Measurements from ENCODE around the gene KMT2C. TPM values are rescaled to one million over a fixed set of nuclear protein-coding genes. Genes with fewer than 3 reads are reported as not detected.

Gene KMT2C
- total and polyA plus RNA-seq, 10 donors: 5.3 to 147 (median 107) TPM

DNA sequence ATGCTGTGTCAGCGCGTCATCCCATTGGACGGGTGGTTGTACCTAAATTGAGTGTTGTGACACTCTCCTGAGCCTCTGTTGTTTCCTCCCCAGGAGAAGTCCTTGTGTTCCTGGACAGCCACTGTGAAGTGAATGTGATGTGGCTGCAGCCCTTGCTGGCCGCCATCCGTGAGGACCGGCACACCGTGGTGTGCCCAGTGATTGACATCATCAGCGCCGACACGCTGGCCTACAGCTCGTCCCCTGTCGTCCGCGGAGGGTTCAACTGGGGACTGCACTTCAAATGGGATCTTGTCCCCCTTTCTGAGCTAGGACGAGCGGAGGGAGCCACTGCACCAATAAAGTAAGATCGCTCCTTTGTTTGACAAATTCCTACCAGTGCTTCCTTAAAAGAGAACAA is 327.9 kb downstream of the KMT2C start:
- peak; percentile 65 for DNase-seq
- H3K36me3 ChIP-seq: peaks cover 0 to 89% (median 30%) of the 10 kb centered on the region in 6 donors
- H3K27me3 ChIP-seq (replicated peaks in 1 of 7): no peaks in the 10 kb centered on the region
- H3K4me3 ChIP-seq: no peak overlapping the region
- intact Hi-C loops (cut with DNase I; ENCODE audit: low total_unique reads): no loop called here
- H3K27ac ChIP-seq: no peak overlapping the region
- no peaks in the 10 kb centered on the region for H3K9me3 ChIP-seq
- WGBS, 5 donors: 92 to 99% (median 97%) methylated on average over 14 to 17 of the region's 17 CpGs
- H3K4me1 ChIP-seq: no peaks in the 10 kb centered on the region
- TF ChIP-seq POLR2A (IDR thresholded peaks at IDR 0.05) (no peak), POLR2AphosphoS5 (IDR thresholded peaks at IDR 0.05) (peak in 1 of 3 donors; percentile 50)

DNA sequence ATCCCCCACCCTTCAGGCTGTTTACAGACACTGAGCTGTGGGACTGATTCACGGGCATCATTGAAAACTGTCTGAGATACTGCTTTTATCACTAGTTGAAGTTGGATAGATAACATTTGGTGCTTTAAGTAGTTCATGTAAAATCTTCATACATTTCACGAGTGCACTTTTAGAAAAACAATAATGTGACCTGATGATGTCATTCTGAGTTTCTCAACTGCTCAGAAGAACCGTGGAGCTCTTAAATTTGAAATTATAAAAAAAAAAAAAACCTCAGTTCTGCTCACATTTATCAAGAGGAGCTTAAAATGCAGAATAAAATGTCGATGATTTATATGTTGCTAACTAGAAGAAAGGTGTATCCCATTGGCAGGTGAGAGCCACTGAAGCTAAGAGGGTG is 328.8 kb downstream of the KMT2C start:
- no peak overlapping the region for H3K27ac ChIP-seq
- no peak overlapping the region for H3K4me3 ChIP-seq
- no peaks in the 10 kb centered on the region for H3K9me3 ChIP-seq
- TF ChIP-seq, protein P1, sequence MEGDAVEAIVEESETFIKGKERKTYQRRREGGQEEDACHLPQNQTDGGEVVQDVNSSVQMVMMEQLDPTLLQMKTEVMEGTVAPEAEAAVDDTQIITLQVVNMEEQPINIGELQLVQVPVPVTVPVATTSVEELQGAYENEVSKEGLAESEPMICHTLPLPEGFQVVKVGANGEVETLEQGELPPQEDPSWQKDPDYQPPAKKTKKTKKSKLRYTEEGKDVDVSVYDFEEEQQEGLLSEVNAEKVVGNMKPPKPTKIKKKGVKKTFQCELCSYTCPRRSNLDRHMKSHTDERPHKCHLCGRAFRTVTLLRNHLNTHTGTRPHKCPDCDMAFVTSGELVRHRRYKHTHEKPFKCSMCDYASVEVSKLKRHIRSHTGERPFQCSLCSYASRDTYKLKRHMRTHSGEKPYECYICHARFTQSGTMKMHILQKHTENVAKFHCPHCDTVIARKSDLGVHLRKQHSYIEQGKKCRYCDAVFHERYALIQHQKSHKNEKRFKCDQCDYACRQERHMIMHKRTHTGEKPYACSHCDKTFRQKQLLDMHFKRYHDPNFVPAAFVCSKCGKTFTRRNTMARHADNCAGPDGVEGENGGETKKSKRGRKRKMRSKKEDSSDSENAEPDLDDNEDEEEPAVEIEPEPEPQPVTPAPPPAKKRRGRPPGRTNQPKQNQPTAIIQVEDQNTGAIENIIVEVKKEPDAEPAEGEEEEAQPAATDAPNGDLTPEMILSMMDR (IDR thresholded peaks at IDR 0.05 in 8 of 11, conservative IDR thresholded peaks at IDR 0.05 in 3 of 11): no peak
- TF ChIP-seq POLR2AphosphoS5 (IDR thresholded peaks at IDR 0.05): no peak
- no peak for TF ChIP-seq POLR2A (IDR thresholded peaks at IDR 0.05)
- no peaks in the 10 kb centered on the region for H3K4me1 ChIP-seq
- intact Hi-C loops (cut with DNase I; ENCODE audit: low total_unique reads): no loop called here
- DNase-seq: no peak
- whole genome bisulfite sequencing, 5 donors: 78 to 88% (median 82%) methylated on average over 4 of the region's 4 CpGs
- peaks cover 0 to 92% (median 34%) of the 10 kb centered on the region in 6 donors for H3K36me3 ChIP-seq
- H3K27me3 ChIP-seq (replicated peaks in 1 of 7): no peaks in the 10 kb centered on the region

DNA sequence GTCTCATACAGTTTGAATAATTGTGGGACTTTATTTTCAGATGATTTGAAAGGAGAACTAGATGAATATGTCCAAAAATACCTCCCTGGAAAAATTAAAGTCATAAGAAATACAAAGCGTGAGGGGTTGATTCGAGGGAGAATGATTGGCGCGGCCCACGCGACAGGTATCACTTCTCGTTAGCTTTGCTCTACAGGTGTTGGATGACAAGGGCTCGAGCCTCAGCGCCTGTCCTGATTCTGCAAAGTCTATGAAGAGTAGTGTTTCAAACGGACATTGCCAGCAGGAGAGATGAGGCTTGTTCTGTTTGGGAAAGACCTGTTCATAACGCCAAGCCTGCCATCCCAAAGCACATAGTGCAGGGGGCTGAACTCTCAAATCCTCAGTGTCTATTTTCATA is 330.6 kb downstream of the KMT2C start:
- H3K4me3 ChIP-seq: no peak overlapping the region
- no peaks in the 10 kb centered on the region for H3K9me3 ChIP-seq
- no peak overlapping the region for H3K27ac ChIP-seq
- TF ChIP-seq POLR2AphosphoS5 (IDR thresholded peaks at IDR 0.05): no peak
- TF ChIP-seq, protein P1 (IDR thresholded peaks at IDR 0.05 in 8 of 11, conservative IDR thresholded peaks at IDR 0.05 in 3 of 11): no peak
- no peak for TF ChIP-seq POLR2A (IDR thresholded peaks at IDR 0.05)
- no peak for DNase-seq
- peaks cover 0 to 92% (median 32%) of the 10 kb centered on the region in 6 donors for H3K36me3 ChIP-seq
- H3K4me1 ChIP-seq: no peaks in the 10 kb centered on the region
- H3K27me3 ChIP-seq (replicated peaks in 1 of 7): no peaks in the 10 kb centered on the region
- WGBS, 5 donors: 92 to 98% (median 96%) methylated on average over 11 of the region's 11 CpGs
- intact Hi-C loops (cut with DNase I; ENCODE audit: low total_unique reads): no loop called here

- H3K4me3 ChIP-seq: no peak overlapping the region
- DNase-seq: no peak
- no peaks in the 10 kb centered on the region for H3K27me3 ChIP-seq (replicated peaks in 1 of 7)
- WGBS, 5 donors: 81 to 89% (median 87%) methylated on average over 5 of the region's 5 CpGs
- H3K4me1 ChIP-seq: no peaks in the 10 kb centered on the region
- H3K27ac ChIP-seq: no peak overlapping the region
- peaks cover 0 to 78% (median 32%) of the 10 kb centered on the region in 6 donors for H3K36me3 ChIP-seq
- H3K9me3 ChIP-seq: no peaks in the 10 kb centered on the region
- intact Hi-C loops (cut with DNase I; ENCODE audit: low total_unique reads): no loop called here
- TF ChIP-seq, protein P1 (IDR thresholded peaks at IDR 0.05 in 8 of 11, conservative IDR thresholded peaks at IDR 0.05 in 3 of 11): no peak
- TF ChIP-seq POLR2A (IDR thresholded peaks at IDR 0.05): no peak
- TF ChIP-seq POLR2AphosphoS5 (IDR thresholded peaks at IDR 0.05): no peak
Measured at GRCh38 chr7:152103691-152104090, 332.1 kb downstream of the KMT2C start.

DNA sequence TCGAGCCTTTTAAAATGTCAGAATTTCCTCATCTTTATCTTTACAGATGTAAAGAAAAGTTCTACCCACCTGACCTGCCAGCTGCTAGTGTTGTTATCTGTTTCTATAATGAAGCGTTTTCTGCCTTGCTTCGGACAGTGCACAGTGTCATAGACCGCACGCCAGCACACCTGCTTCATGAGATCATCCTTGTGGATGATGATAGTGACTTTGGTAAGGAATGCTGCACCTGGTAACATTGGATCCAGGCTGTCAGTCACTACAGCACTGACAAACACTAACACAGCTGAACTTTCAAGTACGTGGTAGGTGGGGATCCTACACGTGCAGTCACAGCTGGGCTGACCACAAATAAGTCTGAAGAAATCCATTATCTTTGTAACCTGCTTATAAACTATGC is 332.7 kb downstream of the KMT2C start:
- Histone ChIP-seq H3K9me3 (no peaks in the 10 kb centered on the region), H3K4me3 (no peak overlapping the region), H3K36me3 (peaks cover 0 to 72% (median 27%) of the 10 kb centered on the region in 6 donors), H3K27me3 (replicated peaks in 1 of 7) (no peaks in the 10 kb centered on the region), H3K27ac (no peak overlapping the region), H3K4me1 (no peaks in the 10 kb centered on the region)
- intact Hi-C loops (cut with DNase I; ENCODE audit: low total_unique reads): no loop called here
- TF ChIP-seq POLR2A (IDR thresholded peaks at IDR 0.05) (no peak), POLR2AphosphoS5 (IDR thresholded peaks at IDR 0.05) (no peak)
- TF ChIP-seq, protein P1 (IDR thresholded peaks at IDR 0.05 in 8 of 11, conservative IDR thresholded peaks at IDR 0.05 in 3 of 11): no peak
- WGBS, 5 donors: 87 to 91% (median 90%) methylated on average over 7 of the region's 7 CpGs
- no peak for DNase-seq
